ENCODE data around the gene DLX4. TPM values are rescaled to one million over a fixed set of nuclear protein-coding genes. Genes with fewer than 3 reads are reported as not detected.
A peak's percentile ranks its signal among the peaks of the same experiment; 100 is the strongest.

The DLX4 gene
- total and polyA plus RNA-seq, 8 donors, result 0.76 to 2.6 (median 1.5) TPM

DNA sequence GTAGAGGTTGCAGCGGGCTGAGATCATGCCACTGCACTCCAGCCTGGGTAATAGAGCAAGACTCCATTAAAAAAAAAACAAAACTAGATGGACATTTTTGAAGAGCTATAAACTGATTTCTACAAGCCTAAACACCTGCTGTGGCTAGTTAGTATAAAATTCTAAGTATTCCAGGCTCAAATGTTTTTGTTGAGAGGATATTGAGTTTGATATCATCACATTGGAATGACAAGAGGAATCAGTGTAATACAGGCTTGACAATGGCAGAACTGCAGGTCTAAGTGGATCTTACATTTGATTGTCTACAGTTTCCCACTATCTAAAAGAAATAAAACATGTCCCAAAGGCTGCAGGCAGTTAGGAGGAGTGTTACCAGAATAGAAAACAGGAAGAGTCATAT is 49.9 kb downstream of the DLX4 start:
- Histone ChIP-seq H3K36me3 (no peaks in the 10 kb centered on the region), H3K9me3 (peaks cover 0 to 3% of the 10 kb centered on the region in 2 donors), H3K4me3 (no peak overlapping the region), H3K4me1 (no peaks in the 10 kb centered on the region), H3K27ac (no peak overlapping the region), H3K27me3 (no peaks in the 10 kb centered on the region)
- intact Hi-C loops (cut with DNase I), result no loop called here
- DNase-seq (no peak), ATAC-seq (peak; percentile 47)
- TF ChIP-seq, protein P1, sequence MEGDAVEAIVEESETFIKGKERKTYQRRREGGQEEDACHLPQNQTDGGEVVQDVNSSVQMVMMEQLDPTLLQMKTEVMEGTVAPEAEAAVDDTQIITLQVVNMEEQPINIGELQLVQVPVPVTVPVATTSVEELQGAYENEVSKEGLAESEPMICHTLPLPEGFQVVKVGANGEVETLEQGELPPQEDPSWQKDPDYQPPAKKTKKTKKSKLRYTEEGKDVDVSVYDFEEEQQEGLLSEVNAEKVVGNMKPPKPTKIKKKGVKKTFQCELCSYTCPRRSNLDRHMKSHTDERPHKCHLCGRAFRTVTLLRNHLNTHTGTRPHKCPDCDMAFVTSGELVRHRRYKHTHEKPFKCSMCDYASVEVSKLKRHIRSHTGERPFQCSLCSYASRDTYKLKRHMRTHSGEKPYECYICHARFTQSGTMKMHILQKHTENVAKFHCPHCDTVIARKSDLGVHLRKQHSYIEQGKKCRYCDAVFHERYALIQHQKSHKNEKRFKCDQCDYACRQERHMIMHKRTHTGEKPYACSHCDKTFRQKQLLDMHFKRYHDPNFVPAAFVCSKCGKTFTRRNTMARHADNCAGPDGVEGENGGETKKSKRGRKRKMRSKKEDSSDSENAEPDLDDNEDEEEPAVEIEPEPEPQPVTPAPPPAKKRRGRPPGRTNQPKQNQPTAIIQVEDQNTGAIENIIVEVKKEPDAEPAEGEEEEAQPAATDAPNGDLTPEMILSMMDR (IDR thresholded peaks at IDR 0.05), result no peak

DNA sequence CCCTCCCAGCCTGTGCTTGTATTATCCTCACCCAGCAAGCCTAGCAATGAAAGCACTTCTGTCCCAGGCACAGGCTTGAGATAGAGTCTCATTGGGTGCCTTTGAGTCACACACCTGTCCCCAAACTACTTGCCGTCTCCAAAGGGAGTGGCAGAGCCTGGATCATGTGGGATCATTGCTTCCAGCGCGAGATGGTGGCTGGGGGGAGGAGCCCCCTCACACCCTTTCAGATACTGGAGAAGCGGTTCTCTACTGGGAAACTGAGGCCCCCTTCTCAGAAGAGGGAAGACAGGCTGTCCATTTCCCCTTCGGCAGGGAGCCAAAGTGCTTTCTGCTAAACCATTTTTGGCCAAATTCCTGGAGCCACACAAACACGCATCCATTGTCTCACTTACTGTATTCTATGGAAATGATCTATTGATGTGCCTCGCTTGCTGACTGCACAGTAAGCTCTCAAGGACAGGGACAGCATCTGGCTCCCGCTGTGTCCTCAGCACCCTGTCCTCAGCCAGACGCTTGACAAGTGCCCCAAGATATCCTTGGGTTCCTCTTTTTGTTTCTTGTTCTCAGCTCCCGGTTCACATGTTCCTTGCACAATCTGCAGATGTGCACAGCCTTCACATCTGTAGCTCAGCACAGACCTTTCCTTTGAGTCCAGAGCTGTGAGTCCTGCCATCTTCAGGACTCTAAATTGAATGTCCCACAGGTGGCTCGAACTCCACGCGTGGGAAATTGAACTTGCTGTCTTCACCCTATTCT is 52.0 kb downstream of the DLX4 start:
- ATAC-seq, result no peak
- no peaks in the 10 kb centered on the region for H3K27me3 ChIP-seq
- intact Hi-C loops (cut with DNase I), result no loop called here

DNA sequence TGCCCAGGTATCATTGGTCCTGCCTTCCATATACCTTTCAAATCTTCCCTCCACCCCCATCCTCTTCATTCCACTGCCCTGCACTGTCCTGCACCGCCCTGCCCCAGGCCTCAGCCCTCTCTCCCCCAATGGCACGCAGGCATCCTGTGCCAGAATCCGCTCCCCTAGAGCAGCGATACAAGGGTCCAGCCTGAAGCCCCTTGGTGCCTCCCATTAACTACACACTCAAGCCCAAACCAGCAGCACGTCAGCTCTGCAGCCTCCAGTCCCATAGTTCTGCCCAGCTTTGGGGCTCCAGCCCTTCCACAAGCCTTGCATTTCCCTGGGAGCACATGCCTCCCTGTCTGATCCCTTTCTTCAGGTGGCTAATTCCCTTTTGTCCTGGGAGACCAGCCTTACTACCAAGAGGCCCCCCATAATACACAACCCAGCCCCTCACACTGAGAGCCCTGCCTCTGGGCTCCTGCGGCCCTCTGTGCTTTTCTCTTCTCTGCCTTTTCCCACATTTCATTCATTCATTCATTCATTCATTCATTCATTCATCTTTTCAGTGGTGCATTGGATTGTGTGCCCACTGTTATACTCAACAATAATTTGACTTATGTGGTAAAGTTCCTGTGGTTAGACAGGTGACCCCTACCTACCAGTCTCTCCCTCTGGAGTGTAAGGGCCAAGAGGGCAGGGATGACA is 52.8 kb downstream of the DLX4 start:
- no peak for ATAC-seq
- intact Hi-C loops (cut with DNase I), result no loop called here
- H3K27ac ChIP-seq, result no peak overlapping the region
- TF ChIP-seq, protein P1 (IDR thresholded peaks at IDR 0.05), result no peak
- H3K27me3 ChIP-seq, result no peaks in the 10 kb centered on the region
- no peak overlapping the region for H3K4me3 ChIP-seq
- DNase-seq, result no peak
- H3K9me3 ChIP-seq, result no peaks in the 10 kb centered on the region
- H3K36me3 ChIP-seq, result no peaks in the 10 kb centered on the region
- peaks cover under 1 to 3% of the 10 kb centered on the region in 2 donors for H3K4me1 ChIP-seq

More for the DNA sequence above, 52.0 kb downstream of the DLX4 start:
- Histone ChIP-seq H3K27ac (no peak overlapping the region), H3K4me3 (no peak overlapping the region), H3K9me3 (no peaks in the 10 kb centered on the region), H3K36me3 (no peaks in the 10 kb centered on the region), H3K4me1 (no peaks in the 10 kb centered on the region)
- TF ChIP-seq, protein P1 (IDR thresholded peaks at IDR 0.05), result no peak
- DNase-seq, result no peak

DNA sequence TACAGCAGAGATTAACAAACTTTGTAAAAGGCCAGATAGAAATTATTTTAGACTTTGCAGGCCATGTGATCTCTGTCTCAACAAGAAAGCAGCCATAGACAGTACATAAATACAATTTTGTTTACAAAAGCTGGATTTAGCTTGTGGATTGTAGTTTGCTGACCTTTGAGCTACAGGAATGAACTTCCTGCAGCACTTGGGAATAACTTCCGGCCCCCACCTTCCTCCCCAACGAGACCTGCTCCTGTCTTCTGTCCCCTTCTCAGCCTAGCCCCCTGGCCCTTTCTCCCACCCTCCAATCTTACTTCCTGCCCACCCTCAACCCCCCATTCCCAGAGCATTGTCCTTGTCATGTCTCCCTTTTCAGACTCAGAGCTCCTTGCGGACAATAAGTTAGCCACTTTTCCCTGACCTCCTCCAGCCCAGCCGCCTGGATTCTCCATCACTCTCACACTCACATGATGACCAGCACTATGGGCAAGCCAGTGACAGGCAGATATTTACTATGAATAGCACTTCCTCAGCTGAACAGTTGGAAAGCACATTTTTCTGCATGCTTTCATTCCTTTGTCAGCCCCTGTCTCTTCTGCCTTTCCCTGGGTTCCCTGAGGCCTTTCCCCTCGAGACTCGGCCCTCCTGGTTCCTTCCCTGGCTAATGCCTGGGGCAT is 53.6 kb downstream of the DLX4 start:
- Histone ChIP-seq H3K27me3 (peaks cover 0 to 7% of the 10 kb centered on the region in 2 donors), H3K36me3 (no peaks in the 10 kb centered on the region), H3K9me3 (no peaks in the 10 kb centered on the region), H3K4me3 (no peak overlapping the region), H3K4me1 (peaks cover 8 to 11% of the 10 kb centered on the region in 2 donors), H3K27ac (no peak overlapping the region)
- DNase-seq (no peak), ATAC-seq (no peak)
- TF ChIP-seq, protein P1 (IDR thresholded peaks at IDR 0.05), result no peak
- intact Hi-C loops (cut with DNase I), result no loop called here

DNA sequence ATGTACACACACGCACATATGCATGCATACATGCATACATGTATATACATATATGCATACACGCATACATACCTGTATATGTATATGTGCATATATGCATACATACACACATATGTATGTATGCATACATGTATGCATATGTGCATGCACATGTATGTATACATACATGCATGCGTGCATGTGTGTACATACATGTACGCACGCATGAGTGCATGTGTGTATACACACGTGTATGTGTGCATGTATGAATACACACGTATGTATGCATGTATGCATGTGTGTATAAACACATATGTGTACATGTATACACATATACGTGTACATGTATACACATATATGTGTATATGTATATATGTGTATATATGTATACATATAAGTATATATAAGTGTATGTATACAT is 54.5 kb downstream of the DLX4 start:
- peaks cover 14 to 20% of the 10 kb centered on the region in 2 donors for H3K4me1 ChIP-seq
- TF ChIP-seq, protein P1 (IDR thresholded peaks at IDR 0.05), result no peak
- ATAC-seq (no peak), DNase-seq (no peak)
- H3K27me3 ChIP-seq, result peaks cover 0 to 17% of the 10 kb centered on the region in 2 donors
- H3K27ac ChIP-seq, result no peak overlapping the region
- intact Hi-C loops (cut with DNase I), result no loop called here
- H3K9me3 ChIP-seq, result no peaks in the 10 kb centered on the region
- no peak overlapping the region for H3K4me3 ChIP-seq
- H3K36me3 ChIP-seq, result no peaks in the 10 kb centered on the region

Measured in left lung (tissue), 10 donors.